ENCODE results near the gene ABCF3.
A peak's percentile ranks its signal among the peaks of the same experiment; 100 is the strongest.

The ABCF3 gene

GRCh38 chr3:184239221-184239620 lies 53.2 kb downstream of the ABCF3 start:
- no peaks in the 10 kb centered on the region for H3K9me3 ChIP-seq (ENCODE audit: control insufficient read depth, insufficient read depth, low read depth, low read length)
- peaks cover 0 to 25% of the 10 kb centered on the region in 2 experiments; a peak in 1 of 3 replicates for H3K36me3 ChIP-seq (ENCODE audit: control insufficient read depth in 2 of 2, insufficient read depth in 1 of 2, low read length in 2 of 2)
- POLR2A ChIA-PET: interaction anchor here (1.2 kb wide), 1 partner anchor 22 kb away, joined by 4 read pairs; the partner anchor contains the start of gene CAMK2N2
- H3K27ac ChIP-seq (ENCODE audit: extremely low read depth, low read depth, low read length): no peak overlapping the region
- no peaks in the 10 kb centered on the region for H3K4me1 ChIP-seq (ENCODE audit: control insufficient read depth, insufficient read depth, low read length)
- CTCF ChIA-PET: interaction anchor here (0.6 to 8.7 kb wide), 2 partner anchors 12 to 15 kb away, joined by 3 to 66 read pairs; partner anchors contain the start of gene VWA5B2
- no peak overlapping the region for H3K4me3 ChIP-seq (ENCODE audit: low read depth, low read length)
- no peak for TF ChIP-seq ZNF266 (tag by site-specific recombination; IDR thresholded peaks at IDR 0.05; ENCODE audit: low read depth)
- no peak for TF ChIP-seq ZNF311 (tag by site-specific recombination; IDR thresholded peaks at IDR 0.05; ENCODE audit: borderline replicate concordance)
- TF ChIP-seq ZNF785 (tag by site-specific recombination; IDR thresholded peaks at IDR 0.05): no peak
- no peak for TF ChIP-seq ZBTB10 (tag by site-specific recombination; IDR thresholded peaks at IDR 0.05)
- TF ChIP-seq ZNF76 (tag by site-specific recombination; IDR thresholded peaks at IDR 0.05; ENCODE audit: borderline replicate concordance, low read depth): no peak
- no peak for TF ChIP-seq ZNF518A (tag by site-specific recombination; conservative IDR thresholded peaks at IDR 0.05; ENCODE audit: low read depth)
- TF ChIP-seq ZNF529 (tag by site-specific recombination; IDR thresholded peaks at IDR 0.05; ENCODE audit: insufficient replicate concordance): no peak
- TF ChIP-seq ZNF654 (tag by site-specific recombination; IDR thresholded peaks at IDR 0.05; ENCODE audit: low read depth): no peak
- TF ChIP-seq ZNF138 (tag by site-specific recombination; IDR thresholded peaks at IDR 0.05; ENCODE audit: borderline replicate concordance): no peak
- TF ChIP-seq ZNF624 (tag by site-specific recombination; IDR thresholded peaks at IDR 0.05): no peak
- no peak for TF ChIP-seq ZBTB7A (tag by site-specific recombination; IDR thresholded peaks at IDR 0.05; ENCODE audit: low read depth)

GRCh38 chr3:184239708-184240107 lies 53.7 kb downstream of the ABCF3 start:
- H3K4me3 ChIP-seq (ENCODE audit: low read depth, low read length): no peak overlapping the region
- ChIA-PET CTCF (interaction anchor here (8.7 kb wide), 1 partner anchor 12 kb away, joined by 66 read pairs; the partner anchor contains the start of gene VWA5B2), POLR2A (interaction anchor here (1.1 to 1.2 kb wide), 3 partner anchors 19 to 63 kb away, joined by 4 read pairs; partner anchors contain the start of gene CAMK2N2)
- H3K27ac ChIP-seq (ENCODE audit: extremely low read depth, low read depth, low read length): no peak overlapping the region
- no peaks in the 10 kb centered on the region for H3K4me1 ChIP-seq (ENCODE audit: control insufficient read depth, insufficient read depth, low read length)
- no peaks in the 10 kb centered on the region for H3K9me3 ChIP-seq (ENCODE audit: control insufficient read depth, insufficient read depth, low read depth, low read length)
- H3K36me3 ChIP-seq (ENCODE audit: control insufficient read depth in 2 of 2, insufficient read depth in 1 of 2, low read length in 2 of 2): peaks cover 0 to 30% of the 10 kb centered on the region in 2 experiments; a peak in 1 of 3 replicates
- TF ChIP-seq ZNF184 (tag by site-specific recombination; IDR thresholded peaks at IDR 0.05) (no peak), ZIC2 (tag by site-specific recombination; IDR thresholded peaks at IDR 0.05) (peak; percentile 14; the same call in 1 of the 2 replicates)
